GM12878 (cell line): Measurements from ENCODE around the gene ZNF780A. TPM values are rescaled to one million over a fixed set of nuclear protein-coding genes. Genes with fewer than 3 reads are reported as not detected.

Experiments used
- ATAC-seq: fragments of 200-7000 bp; cut with Tn5 transposase; 3 replicates; pipeline ENCODE4 v1.9.1; 2020; ENCODE audit warnings: mild to moderate bottlenecking, moderate library complexity
- BruUV-seq: library from RNA; stranded (reverse); fragments of 400-500 nt; replicated peaks from 2 replicates; lab custom pipeline; 2021; lab: Mats Ljungman, UMichigan
- CTCF ChIA-PET: fragments of 300-600 bp; sonication (Branson Sonifier 250); formaldehyde crosslinking; extraction: SDS; loops from one replicate; lab custom pipeline; 2021; ENCODE audit warnings: inconsistent platforms; lab: Yijun Ruan, JAX
- POLR2A ChIA-PET: fragments of 350-600 bp; formaldehyde crosslinking; extraction: SDS; loops from one replicate; lab custom pipeline; 2021; ENCODE audit warnings: inconsistent platforms; lab: Charles Lee
- RAD21 ChIA-PET: fragments of 300-600 bp; sonication (Branson Sonifier 250); formaldehyde crosslinking; loops from one replicate; lab custom pipeline; 2023; ENCODE audit warnings: antibody characterized with exemption; ENCODE audit not compliant: unreplicated experiment; lab: Charles Lee
- SMC1A ChIA-PET: fragments of 300-600 bp; sonication (Branson Sonifier 250); formaldehyde crosslinking; loops from one replicate; lab custom pipeline; 2023; ENCODE audit not compliant: unreplicated experiment, uncharacterized antibody; lab: Charles Lee
- DNase-seq: peaks from one replicate; pipeline ENCODE4 v3.0.0-alpha.2; 2011; ENCODE audit warnings: low read depth, low spot score
- FAIRE-seq: peaks from 3 replicates; lab custom pipeline; 2011; peaks lifted over from hg19 to GRCh38; lab: Jason Lieb, UNC
- H2AFZ ChIP-seq: 2 replicates; pipeline ENCODE4 v1.6.0; 2011; ENCODE audit warnings: low read depth, low read length, control low read depth; ENCODE audit not compliant: control insufficient read depth
- H3K27ac ChIP-seq: 2 replicates; pipeline ENCODE4 v1.5.1; 2011; ENCODE audit warnings: control low read depth; ENCODE audit not compliant: control insufficient read depth, insufficient read depth
- H3K27me3 ChIP-seq, 2 experiments: replicated peaks in 1 of 2; 2 replicates each; pipeline versions ENCODE4 v1.6.0 to v1.6.1; 2011; ENCODE audit warnings: low read length in 1 of 2; ENCODE audit not compliant: control insufficient read depth in 2 of 2, insufficient read depth in 2 of 2
- H3K36me3 ChIP-seq, 2 experiments: 2 replicates each; pipeline ENCODE4 v1.5.1; 2011; ENCODE audit warnings: low read length in 1 of 2; ENCODE audit not compliant: control insufficient read depth in 2 of 2, insufficient read depth in 2 of 2
- H3K4me1 ChIP-seq: 2 replicates; pipeline ENCODE4 v1.6.1; 2011; ENCODE audit warnings: mild to moderate bottlenecking, low read length, moderate library complexity, mixed read lengths; ENCODE audit not compliant: control insufficient read depth, insufficient read depth
- H3K4me2 ChIP-seq: 2 replicates; pipeline ENCODE4 v1.6.0; 2011; ENCODE audit warnings: control low read depth; ENCODE audit not compliant: control insufficient read depth, insufficient read depth
- H3K4me3 ChIP-seq: fragments of 200-600 bp; sonication (generic); 2 replicates; pipeline ENCODE4 v1.5.1; 2016
- H3K79me2 ChIP-seq: 2 replicates; pipeline ENCODE4 v1.6.0; 2011; ENCODE audit warnings: low read length; ENCODE audit not compliant: control insufficient read depth, insufficient read depth
- H3K9ac ChIP-seq: 2 replicates; pipeline ENCODE4 v1.8.0; 2011; ENCODE audit warnings: low read length, control low read depth, mixed read lengths; ENCODE audit not compliant: control insufficient read depth, insufficient read depth
- H3K9me3 ChIP-seq: replicated peaks from 3 replicates; pipeline ENCODE4 v1.5.1; 2011; ENCODE audit warnings: mild to moderate bottlenecking, low read length; ENCODE audit not compliant: control insufficient read depth, insufficient read depth
- H4K20me1 ChIP-seq: 2 replicates; pipeline ENCODE4 v1.6.0; 2011; ENCODE audit not compliant: control insufficient read depth, insufficient read depth
- ASH2L ChIP-seq: fragments of 300-600, 200-600 bp; sonication (generic); IDR thresholded peaks from 2 replicates; pipeline ENCODE4 v1.6.1; 2017; ENCODE audit warnings: low read depth, mild to moderate bottlenecking, borderline replicate concordance
- ATF2 ChIP-seq: IDR thresholded peaks from 2 replicates; pipeline ENCODE4 v1.6.1; 2012; ENCODE audit warnings: low read length, inconsistent platforms
- BCLAF1 ChIP-seq: fragments of 450-650 bp; IDR thresholded peaks from 2 replicates; pipeline ENCODE4 v1.6.1; 2017; ENCODE audit warnings: antibody characterized with exemption, mild to moderate bottlenecking, moderate library complexity
- CTCF ChIP-seq, 3 experiments: IDR thresholded peaks in 2 of 3; conservative IDR thresholded peaks in 1 of 3; 2 replicates each; pipeline ENCODE4 v1.5.1; 2011; ENCODE audit warnings: low read depth in 3 of 3, low read length in 3 of 3, mild to moderate bottlenecking in 3 of 3, control low read depth in 2 of 3, moderate library complexity in 2 of 3, inconsistent platforms in 1 of 3, mixed read lengths in 1 of 3; ENCODE audit not compliant: control insufficient read depth in 2 of 3, insufficient read depth in 1 of 3; ENCODE audit errors: extremely low read depth in 1 of 3
- HSF1 ChIP-seq: fragments of 150-350 bp; IDR thresholded peaks from 2 replicates; pipeline ENCODE4 v1.6.1; 2014; ENCODE audit warnings: mild to moderate bottlenecking, low read depth, low read length
- RUNX3 ChIP-seq: IDR thresholded peaks from 2 replicates; pipeline ENCODE4 v1.6.1; 2012; ENCODE audit warnings: low read length, inconsistent platforms
- SIN3A ChIP-seq: IDR thresholded peaks from 2 replicates; pipeline ENCODE4 v1.6.1; 2012; ENCODE audit warnings: low read depth, low read length, improper control_type of control experiment
- SMAD5 ChIP-seq: IDR thresholded peaks from 2 replicates; pipeline ENCODE4 v1.6.1; 2016; ENCODE audit warnings: antibody characterized with exemption, low read depth
- SMC3 ChIP-seq: IDR thresholded peaks from 2 replicates; pipeline ENCODE4 v1.6.1; 2011; ENCODE audit warnings: low read length, improper control_type of control experiment, borderline replicate concordance
- SREBF1 ChIP-seq: IDR thresholded peaks from 2 replicates; pipeline ENCODE4 v1.6.1; 2012; ENCODE audit warnings: mild to moderate bottlenecking, low read length
- SREBF2 ChIP-seq: IDR thresholded peaks from 2 replicates; pipeline ENCODE4 v1.6.1; 2012; ENCODE audit warnings: mild to moderate bottlenecking, low read length
- WRNIP1 ChIP-seq: IDR thresholded peaks from 2 replicates; pipeline ENCODE4 v1.6.1; 2011; ENCODE audit warnings: low read depth, low read length, improper control_type of control experiment, borderline replicate concordance
- YBX1 ChIP-seq: fragments of 450-650 bp; IDR thresholded peaks from 2 replicates; pipeline ENCODE4 v1.6.1; 2016; ENCODE audit warnings: antibody characterized with exemption
- ZNF622 ChIP-seq: fragments of 450-650 bp; IDR thresholded peaks from 2 replicates; pipeline ENCODE4 v1.6.1; 2017; ENCODE audit warnings: mild to moderate bottlenecking, inconsistent platforms
- WGBS: methylation state at CpG from one replicate; pipeline ENCODE4 v1.1.6; 2016; ENCODE audit warnings: low lambda C conversion rate; ENCODE audit not compliant: insufficient replicate concordance, insufficient coverage; ENCODE audit errors: missing lambda C conversion rate; 5-methylcytosine and 5-hydroxymethylcytosine counted together
- in situ Hi-C: fragments of 300-500 bp; cut with MboI; formaldehyde crosslinking; loops from 9 replicates; pipeline ENCODE4 v1.14.3; 2018; ENCODE audit warnings: mixed read lengths
- intact Hi-C: fragments of 100-400 bp; cut with micrococcal nuclease; formaldehyde crosslinking; loops from one replicate; pipeline ENCODE4 v1.14.2; 2022; ENCODE audit not compliant: unreplicated experiment
- polyA plus RNA-seq, 11 experiments: library from polyadenylated mRNA; depleted of rRNA in 4 of 11; unstranded in 6 of 11; stranded (reverse) in 5 of 11; fragments of >200 nt; fragmentation: Nextera tagmentation in 4 of 11; fragmentation: Illumina TruSeq in 1 of 11; extraction: Ambion mirVana in 4 of 11; extraction: Trizol in 1 of 11; gene quantifications; 1 replicate in 1 of 11; 2 replicates in 10 of 11; pipeline versions ENCODE4 v1.2.1 to v1.2.3, GENCODE V29; 2011 to 2016; ENCODE audit warnings: inconsistent platforms in 2 of 11, missing spikeins in 2 of 11, low read depth in 1 of 11
- total RNA-seq, 4 experiments: library from RNA; depleted of rRNA in 3 of 4; stranded (reverse); fragments of >200 nt in 3 of 4; fragmentation: Illumina TruSeq in 1 of 4; extraction: Trizol in 1 of 4; gene quantifications; 2 replicates each; pipeline versions ENCODE4 v1.2.1 to v1.2.3, GENCODE V29; 2013 to 2021

ZNF780A gene
- total and polyA plus RNA-seq, 10 of the 15 experiments (the other 5 are each of a cell fraction or from before 2014, with no cell fraction given), result 10.9 to 27.6 (median 17.6) TPM

DNA sequence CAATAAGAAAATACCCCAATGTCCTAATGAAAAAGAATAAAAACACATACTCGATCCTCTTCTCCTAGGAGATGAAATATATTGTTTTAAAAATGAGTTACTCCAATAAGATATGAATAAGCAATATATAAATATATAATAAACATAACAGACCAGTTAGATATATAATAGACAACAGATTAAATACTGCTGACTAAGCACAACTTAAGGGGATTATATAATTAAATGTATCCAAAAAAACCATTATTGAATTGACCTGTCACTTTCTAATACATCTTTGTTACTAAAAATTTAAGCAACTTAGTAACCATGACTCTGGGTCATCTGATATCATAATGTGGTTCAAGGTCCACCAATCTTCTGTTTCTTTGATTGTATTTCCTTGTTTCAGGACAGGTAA, 20.7 kb downstream of the ZNF780A start:
- BruUV-seq, result no TSS peak
- H2AFZ ChIP-seq, result no peak overlapping the region
- WGBS, result 92% methylated on average over 1 of the region's 1 CpG
- no peaks in the 10 kb centered on the region for H3K27me3 ChIP-seq
- CTCF ChIA-PET, result interaction anchor here (0.5 kb wide), 1 partner anchor 71 kb away, joined by 3 read pairs; no protein-coding TSS in a partner anchor
- no peaks in the 10 kb centered on the region for H4K20me1 ChIP-seq
- H3K36me3 ChIP-seq, result peaks cover 0 to 8% of the 10 kb centered on the region in 2 experiments; a peak in 3 of 4 replicates
- no peak overlapping the region for H3K9ac ChIP-seq
- SMC1A ChIA-PET, result no interaction called here
- POLR2A ChIA-PET, result no interaction called here
- no peak overlapping the region for H3K27ac ChIP-seq
- RAD21 ChIA-PET, result no interaction called here
- intact Hi-C loops, result no loop called here
- in situ Hi-C loops, result no loop called here
- ATAC-seq (no peak), DNase-seq (no peak), FAIRE-seq (no peak)
- no peaks in the 10 kb centered on the region for H3K79me2 ChIP-seq
- H3K4me2 ChIP-seq, result no peak overlapping the region
- H3K9me3 ChIP-seq, result peaks cover 22% of the 10 kb centered on the region
- H3K4me1 ChIP-seq, result no peaks in the 10 kb centered on the region
- no peak overlapping the region for H3K4me3 ChIP-seq
- TF ChIP-seq SMAD5 (no peak), SREBF2 (no peak), CTCF (IDR thresholded peaks at IDR 0.05 in 2 of 3, conservative IDR thresholded peaks at IDR 0.05 in 1 of 3; ENCODE audit: control insufficient read depth in 2 of 3, extremely low read depth in 1 of 3, insufficient read depth in 1 of 3, low read depth in 3 of 3, low read length in 3 of 3) (no peak), RUNX3 (no peak), YBX1 (no peak), SMC3 (no peak), WRNIP1 (no peak), ATF2 (no peak), SREBF1 (no peak), HSF1 (no peak), ZNF622 (no peak), BCLAF1 (no peak), SIN3A (no peak), ASH2L (no peak)
